K562 (cell line): Measurements from ENCODE around the gene HSPE1. TPM values are rescaled to one million over a fixed set of nuclear protein-coding genes. Genes with fewer than 3 reads are reported as not detected.
A peak's percentile ranks its signal among the peaks of the same experiment; 100 is the strongest.
"Not testable (repeated sequence)": the region's sequence is repeated elsewhere in the genome, so short reads cannot be mapped to it uniquely, and the experiment has no call there.

ENCODE experiments used
- ATAC-seq: fragments of 200-7000 bp; cut with Tn5 transposase; 3 replicates; pipeline ENCODE4 v1.9.1; 2020; ENCODE audit warnings: moderate library complexity
- BruUV-seq: library from RNA; stranded (reverse); fragments of 400-500 nt; replicated peaks from 2 replicates; lab custom pipeline; 2021; lab: Mats Ljungman, UMichigan
- CTCF ChIA-PET: fragments of 300-600 bp; formaldehyde crosslinking; extraction: SDS; loops from one replicate; lab custom pipeline; 2021; ENCODE audit warnings: low intra/inter-chr PET ratio; lab: Yijun Ruan, JAX
- POLR2A ChIA-PET: fragments of 300-600, 350-650 bp; sonication (Branson Sonifier 250); formaldehyde crosslinking; extraction: SDS; loops from one replicate; lab custom pipeline; 2021; ENCODE audit warnings: antibody characterized with exemption, inconsistent platforms; lab: Yijun Ruan, JAX
- DNase-seq, 4 experiments: peaks; one replicate each; pipeline versions ENCODE4 v3.0.0 to v3.0.0-alpha.2; 2011 to 2018; ENCODE audit warnings: low spot score in 3 of 4, mixed read lengths in 3 of 4; ENCODE audit errors: extremely low read depth in 1 of 4
- FAIRE-seq: peaks from 2 replicates; lab custom pipeline; 2011; peaks lifted over from hg19 to GRCh38; lab: Jason Lieb, UNC
- H2AFZ ChIP-seq: 2 replicates; pipeline ENCODE4 v1.6.0; 2011; ENCODE audit warnings: low read depth, low read length, control low read depth, inconsistent platforms
- H3K27ac ChIP-seq: fragments of 200-600 bp; 3 replicates; pipeline ENCODE4 v1.8.0; 2011; ENCODE audit warnings: low read depth, mild to moderate bottlenecking, control low read depth, inconsistent platforms, low read length, moderate library complexity, mixed read lengths; ENCODE audit errors: extremely low read depth
- H3K27me3 ChIP-seq, 2 experiments: fragments of 300-600 bp in 1 of 2; 2 replicates in 1 of 2; 3 replicates in 1 of 2; pipeline versions ENCODE4 v1.6.0 to v1.8.0; 2011; ENCODE audit warnings: inconsistent platforms in 2 of 2, low read length in 2 of 2, mild to moderate bottlenecking in 1 of 2, mixed read lengths in 1 of 2, moderate library complexity in 1 of 2; ENCODE audit not compliant: control insufficient read depth in 2 of 2, insufficient read depth in 2 of 2
- H3K36me3 ChIP-seq: fragments of 300-600 bp; 3 replicates; pipeline ENCODE4 v1.8.0; 2011; ENCODE audit warnings: mild to moderate bottlenecking, low read length, inconsistent platforms; ENCODE audit not compliant: control insufficient read depth, insufficient read depth
- H3K4me1 ChIP-seq, 2 experiments: fragments of 200-600 bp in 1 of 2; replicated peaks in 1 of 2; 2 replicates in 1 of 2; 3 replicates in 1 of 2; pipeline versions ENCODE4 v1.5.1 to v1.8.0; 2011; ENCODE audit warnings: inconsistent platforms in 2 of 2, low read length in 2 of 2, mild to moderate bottlenecking in 1 of 2, mixed read lengths in 1 of 2, moderate library complexity in 1 of 2; ENCODE audit not compliant: control insufficient read depth in 2 of 2, insufficient read depth in 2 of 2
- H3K4me2 ChIP-seq: 2 replicates; pipeline ENCODE4 v1.6.1; 2011; ENCODE audit warnings: low read length, control low read depth, inconsistent platforms, mixed read lengths; ENCODE audit not compliant: insufficient read depth
- H3K4me3 ChIP-seq: fragments of 200-600 bp; sonication (generic), shearing (Covaris generic); 2 replicates; pipeline ENCODE4 v1.5.1; 2016; ENCODE audit warnings: control low read depth, inconsistent platforms
- H3K79me2 ChIP-seq: fragments of 200-600 bp; 3 replicates; pipeline ENCODE4 v1.8.0; 2011; ENCODE audit warnings: low read length, inconsistent platforms; ENCODE audit not compliant: control insufficient read depth, insufficient read depth
- H3K9ac ChIP-seq, 2 experiments: 2 replicates each; pipeline versions ENCODE4 v1.6.0 to v1.6.1; 2011; ENCODE audit warnings: low read depth in 2 of 2, low read length in 2 of 2, control low read depth in 1 of 2, inconsistent platforms in 1 of 2, mild to moderate bottlenecking in 1 of 2, mixed read lengths in 1 of 2; ENCODE audit not compliant: insufficient read depth in 1 of 2
- H3K9me1 ChIP-seq: one replicate; pipeline ENCODE4 v1.6.0; 2011; ENCODE audit warnings: inconsistent platforms, mild to moderate bottlenecking, low read length, moderate library complexity; ENCODE audit not compliant: control insufficient read depth, insufficient read depth
- H3K9me3 ChIP-seq: replicated peaks from 2 replicates; pipeline ENCODE4 v1.5.1; 2011; ENCODE audit warnings: low read depth, low read length, inconsistent platforms; ENCODE audit not compliant: control insufficient read depth, insufficient read depth
- H4K20me1 ChIP-seq: replicated peaks from 2 replicates; pipeline ENCODE4 v1.6.1; 2011; ENCODE audit warnings: low read length, inconsistent platforms, mixed read lengths; ENCODE audit not compliant: control insufficient read depth, insufficient read depth
- CC2D1A ChIP-seq: fragments of 450-650 bp; IDR thresholded peaks from 2 replicates; pipeline ENCODE4 v1.6.1; 2017; ENCODE audit warnings: mild to moderate bottlenecking
- DEAF1 ChIP-seq: fragments of 450-650 bp; formaldehyde crosslinking; IDR thresholded peaks from 2 replicates; pipeline ENCODE4 v1.4.0; 2020; ENCODE audit warnings: mild to moderate bottlenecking, moderate library complexity
- ILK ChIP-seq: fragments of 450-650 bp; IDR thresholded peaks from 2 replicates; pipeline ENCODE4 v1.6.1; 2016; ENCODE audit warnings: missing genetic modification characterization, low read depth, mild to moderate bottlenecking, missing compliant biosample characterization, moderate library complexity, borderline replicate concordance
- KLF6 ChIP-seq: fragments of 250-450 bp; sonication (Bioruptor Pico); IDR thresholded peaks from 2 replicates; pipeline ENCODE4 v1.4.0; 2020; ENCODE audit warnings: mild to moderate bottlenecking, moderate library complexity, borderline replicate concordance
- NBN ChIP-seq: fragments of 450-650 bp; IDR thresholded peaks from 2 replicates; pipeline ENCODE4 v1.6.1; 2016; ENCODE audit warnings: low read depth, mild to moderate bottlenecking
- NFYB ChIP-seq: IDR thresholded peaks from 2 replicates; pipeline ENCODE4 v1.6.1; 2011; ENCODE audit warnings: mild to moderate bottlenecking, moderate library complexity; ENCODE audit not compliant: insufficient read length; ENCODE audit errors: extremely low read depth
- NR1H2 ChIP-seq: sonication (generic); formaldehyde crosslinking; IDR thresholded peaks from 2 replicates; pipeline ENCODE4 v1.4.0; 2020; ENCODE audit warnings: mild to moderate bottlenecking, missing genetic modification reagents
- NR4A1 ChIP-seq, 2 experiments: fragments of 250-450 bp in 1 of 2; fragments of 450-650 bp in 1 of 2; sonication (Bioruptor Pico) in 1 of 2; IDR thresholded peaks; 2 replicates each; pipeline versions ENCODE4 v1.4.0 to v1.6.1; 2016 to 2020; ENCODE audit warnings: mild to moderate bottlenecking in 2 of 2, missing compliant biosample characterization in 1 of 2, missing genetic modification characterization in 1 of 2, moderate library complexity in 1 of 2
- RBM34 ChIP-seq: fragments of 200-400 bp; formaldehyde crosslinking; IDR thresholded peaks from 2 replicates; pipeline ENCODE4 v1.6.1; 2018; ENCODE audit warnings: low read length, borderline replicate concordance; ENCODE audit not compliant: insufficient read depth
- RFX5 ChIP-seq: IDR thresholded peaks from 2 replicates; pipeline ENCODE4 v1.6.1; 2011; ENCODE audit warnings: low read depth, mild to moderate bottlenecking, improper control_type of control experiment, low read length
- RFX7 ChIP-seq: fragments of 250-450 bp; sonication (Bioruptor Pico); IDR thresholded peaks from 2 replicates; pipeline ENCODE4 v1.5.1; 2021; ENCODE audit warnings: mild to moderate bottlenecking
- TAF15 ChIP-seq: fragments of 200-400 bp; formaldehyde crosslinking; IDR thresholded peaks from 2 replicates; pipeline ENCODE4 v1.6.1; 2017; ENCODE audit warnings: mild to moderate bottlenecking, low read depth, low read length, moderate library complexity
- ZNF316 ChIP-seq: fragments of 450-650 bp; IDR thresholded peaks from 2 replicates; pipeline ENCODE4 v1.6.1; 2016
- ZNF76 ChIP-seq: fragments of 250-450 bp; sonication (Bioruptor Pico); IDR thresholded peaks from 2 replicates; pipeline ENCODE4 v1.4.0; 2020; ENCODE audit warnings: mild to moderate bottlenecking, moderate library complexity, borderline replicate concordance
- WGBS: fragments of 100-300 bp; shearing (Covaris generic); methylation state at CpG from one replicate; pipeline ENCODE4 v1.1.6; 2016; ENCODE audit warnings: low coverage, mixed read lengths; ENCODE audit not compliant: insufficient coverage; ENCODE audit errors: missing lambda C conversion rate; 5-methylcytosine and 5-hydroxymethylcytosine counted together
- in situ Hi-C: fragments of 300-500 bp; cut with MboI; formaldehyde crosslinking; loops from 4 replicates; pipeline ENCODE4 v1.15.0; 2018; ENCODE audit warnings: inconsistent platforms, mixed read lengths
- intact Hi-C: fragments of 100-400 bp; cut with micrococcal nuclease; formaldehyde crosslinking; loops from 2 replicates; pipeline ENCODE4 v1.14.2; 2022
- polyA plus RNA-seq, 8 experiments: library from polyadenylated mRNA; depleted of rRNA in 4 of 8; stranded (reverse) in 5 of 8; unstranded in 3 of 8; fragments of >200 nt; fragmentation: Nextera tagmentation in 2 of 8; fragmentation: Illumina TruSeq in 1 of 8; extraction: Ambion mirVana in 2 of 8; extraction: Trizol in 1 of 8; gene quantifications; 2 replicates each; pipeline versions ENCODE4 v1.2.1 to v1.2.3, GENCODE V29; 2011 to 2014; ENCODE audit warnings: inconsistent platforms in 1 of 8, missing spikeins in 1 of 8
- total RNA-seq, 7 experiments: library from RNA; depleted of rRNA in 6 of 7; stranded (reverse); fragments of >200 nt in 6 of 7; fragmentation: Illumina TruSeq in 2 of 7; extraction: Trizol in 2 of 7; gene quantifications; 2 replicates each; pipeline versions ENCODE4 v1.2.1 to v1.2.3, GENCODE V29; 2011 to 2021; ENCODE audit warnings: low replicate concordance in 1 of 7

HSPE1 gene
- total and polyA plus RNA-seq, 9 of the 15 experiments (the other 6 are each of a cell fraction or from before 2014, with no cell fraction given): 223 to 1,007 (median 612) TPM

DNA sequence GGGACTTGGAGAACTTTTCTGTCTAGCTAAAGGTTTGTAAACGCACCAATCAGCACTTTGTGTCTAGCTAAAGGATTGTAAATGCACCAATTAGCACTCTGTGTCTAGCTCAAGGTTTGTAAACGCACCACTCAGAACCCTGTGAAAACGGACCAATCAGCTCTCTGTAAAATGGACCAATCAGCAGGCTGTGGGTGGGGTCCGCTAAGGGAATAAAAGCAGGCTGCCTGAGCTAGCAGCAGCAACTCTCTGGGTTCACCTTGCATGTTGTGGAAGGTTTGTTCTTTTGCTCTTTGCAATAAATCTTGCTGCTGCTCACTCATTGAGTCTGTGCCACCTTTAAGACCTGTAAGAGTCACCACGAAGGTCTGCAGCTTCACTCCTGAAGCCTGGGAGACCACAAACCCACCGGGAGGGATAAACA lies 49.2 kb upstream of the HSPE1 start:
- H3K9me3 ChIP-seq, CTCF ChIA-PET, H3K27me3 ChIP-seq, H3K9me1 ChIP-seq, H3K27ac ChIP-seq, DNase-seq, ATAC-seq, H3K4me2 ChIP-seq, FAIRE-seq, H3K9ac ChIP-seq, in situ Hi-C loops, H3K4me3 ChIP-seq, H3K4me1 ChIP-seq, H4K20me1 ChIP-seq, H3K36me3 ChIP-seq, BruUV-seq: not testable (repeated sequence)
- 57% methylated on average over 5 of the region's 6 CpGs for WGBS
- POLR2A ChIA-PET: interaction anchor here (1.0 to 1.4 kb wide), 2 partner anchors 14 to 16 kb away, joined by 3 read pairs; partner anchors contain the start of gene SF3B1
- 0 out of 2 replicates have a peak, but pooled peaks have one; percentile 37 for TF ChIP-seq CC2D1A
- TF ChIP-seq NFYB: peak; percentile 89
- TF ChIP-seq ZNF316: peak; percentile 34; the same call in 1 of the 2 replicates
- intact Hi-C loops: loop anchor here (5.0 kb wide), 1 partner anchor 146 kb away; no protein-coding TSS in a partner anchor
- 0 out of 2 replicates have a peak overlapping the region, but pooled peaks have one; percentile 12 for H2AFZ ChIP-seq
- peaks cover 26% of the 10 kb centered on the region for H3K79me2 ChIP-seq

GRCh38 chr2:197452754-197453122 lies 47.4 kb upstream of the HSPE1 start:
- BruUV-seq: TSS peak; percentile 98
- TF ChIP-seq RFX5 (no peak), NR4A1 (CRISPR knock-in tag; IDR thresholded peaks at IDR 0.05) (no peak), NR4A1 (tag; IDR thresholded peaks at IDR 0.05) (no peak), TAF15 (no peak), NBN (peak; percentile 20; the same call in 1 of the 2 replicates), ZNF76 (no peak), RFX7 (no peak), DEAF1 (CRISPR knock-in tag) (no peak), RBM34 (no peak), ILK (tag) (no peak), KLF6 (CRISPR knock-in tag) (no peak), NR1H2 (CRISPR knock-in tag) (no peak)

More at GRCh38 chr2:197452754-197453122, 47.4 kb upstream of the HSPE1 start:
- intact Hi-C loops (loop anchor here (1.0 to 5.0 kb wide), 3 partner anchors 17 to 145 kb away; partner anchors contain the start of gene SF3B1), in situ Hi-C loops (no loop called here)
- H3K9me3 ChIP-seq: no peaks in the 10 kb centered on the region
- peak overlapping the region; percentile 81 to 89 for H3K9ac ChIP-seq
- peaks cover 0 to 3% of the 10 kb centered on the region in 2 experiments; a peak in 3 of 5 replicates for H3K4me1 ChIP-seq
- POLR2A ChIA-PET: interaction anchor here (0.6 to 2.2 kb wide), 10 partner anchors 9 to 550 kb away, joined by 3 to 10 read pairs (median 7); partner anchors contain the start of genes HSPD1 and SF3B1
- no peaks in the 10 kb centered on the region for H3K27me3 ChIP-seq
- CTCF ChIA-PET: no interaction called here
- ATAC-seq: no peak
- peaks cover 39% of the 10 kb centered on the region for H3K79me2 ChIP-seq
- WGBS: 3% methylated on average over 11 of the region's 11 CpGs
- peak overlapping the region; percentile 89 for H3K27ac ChIP-seq
- no peak for FAIRE-seq
- no peaks in the 10 kb centered on the region for H4K20me1 ChIP-seq
- peak overlapping the region; percentile 93 for H2AFZ ChIP-seq
- peak overlapping the region; percentile 97 for H3K4me2 ChIP-seq
- peak overlapping the region; percentile 97 for H3K4me3 ChIP-seq
- peaks cover 4% of the 10 kb centered on the region; the same call in 1 of the 3 replicates for H3K36me3 ChIP-seq
- no peaks in the 10 kb centered on the region for H3K9me1 ChIP-seq
- no peak for DNase-seq
